Measurements from ENCODE around the gene MCL1.
A peak's percentile ranks its signal among the peaks of the same experiment; 100 is the strongest.

The MCL1 gene

GRCh38 chr1:150552128-150552910 lies 27.1 kb downstream of the MCL1 start:
- Mint-ChIP-seq H3K36me3 (peaks cover 0 to 3% of the 10 kb centered on the region in 2 donors), H3K27ac (peak overlapping the region; percentile 42), H3K27me3 (peaks cover 5 to 7% of the 10 kb centered on the region in 2 donors), H3K4me1 (peaks cover 23 to 48% of the 10 kb centered on the region in 2 donors), H3K4me3 (peak overlapping the region; percentile 41 to 56), H3K9me3 (no peaks in the 10 kb centered on the region)
- DNase-seq = no peak
- peak; percentile 26 to 30 for ATAC-seq (replicated peaks)

GRCh38 chr1:150551784-150552127 lies 27.7 kb downstream of the MCL1 start:
- H3K36me3 Mint-ChIP-seq = peaks cover 0 to 3% of the 10 kb centered on the region in 2 donors
- H3K4me3 Mint-ChIP-seq = peak overlapping the region in 1 of 2 donors; percentile 41
- peaks cover 23 to 48% of the 10 kb centered on the region in 2 donors for H3K4me1 Mint-ChIP-seq
- no peaks in the 10 kb centered on the region for H3K9me3 Mint-ChIP-seq
- DNase-seq (no peak), ATAC-seq (replicated peaks) (no peak)
- H3K27me3 Mint-ChIP-seq = peaks cover 5 to 11% of the 10 kb centered on the region in 2 donors
- H3K27ac Mint-ChIP-seq = peak overlapping the region; percentile 42

GRCh38 chr1:150551051-150551783 lies 28.2 kb downstream of the MCL1 start:
- Mint-ChIP-seq H3K4me3 (no peak overlapping the region), H3K27ac (peak overlapping the region; percentile 38)
- ATAC-seq (replicated peaks) = peak; percentile 12 to 24

GRCh38 chr1:150550222-150551050 lies 29.0 kb downstream of the MCL1 start:
- no peaks in the 10 kb centered on the region for H3K9me3 Mint-ChIP-seq

More at GRCh38 chr1:150551051-150551783, 28.2 kb downstream of the MCL1 start:
- Mint-ChIP-seq H3K36me3 (peaks cover 0 to 3% of the 10 kb centered on the region in 2 donors), H3K9me3 (no peaks in the 10 kb centered on the region), H3K27me3 (peaks cover 5 to 17% of the 10 kb centered on the region in 2 donors), H3K4me1 (peaks cover 23 to 45% of the 10 kb centered on the region in 2 donors)
- no peak for DNase-seq

GRCh38 chr1:150549496-150550221 lies 29.8 kb downstream of the MCL1 start:
- DNase-seq = no peak
- ATAC-seq (replicated peaks) = no peak
- peaks cover 5 to 24% of the 10 kb centered on the region in 2 donors for H3K27me3 Mint-ChIP-seq
- peaks cover 29 to 49% of the 10 kb centered on the region in 2 donors for H3K4me1 Mint-ChIP-seq
- H3K9me3 Mint-ChIP-seq = no peaks in the 10 kb centered on the region
- H3K36me3 Mint-ChIP-seq = peaks cover 0 to 3% of the 10 kb centered on the region in 2 donors
- H3K4me3 Mint-ChIP-seq = peak overlapping the region; percentile 80 to 83
- peak overlapping the region; percentile 79 for H3K27ac Mint-ChIP-seq

More at GRCh38 chr1:150550222-150551050, 29.0 kb downstream of the MCL1 start:
- no peak overlapping the region for H3K4me3 Mint-ChIP-seq
- DNase-seq = no peak
- H3K27ac Mint-ChIP-seq = no peak overlapping the region
- H3K27me3 Mint-ChIP-seq = peaks cover 5 to 22% of the 10 kb centered on the region in 2 donors
- peaks cover 27 to 47% of the 10 kb centered on the region in 2 donors for H3K4me1 Mint-ChIP-seq
- no peak for ATAC-seq (replicated peaks)
- H3K36me3 Mint-ChIP-seq = peaks cover 0 to 3% of the 10 kb centered on the region in 2 donors

- H3K9me3 Mint-ChIP-seq = no peaks in the 10 kb centered on the region
- H3K4me3 Mint-ChIP-seq = peak within 1 kb of the TSS; percentile 80 to 83
- no peaks in the 10 kb centered on the region for H3K36me3 Mint-ChIP-seq
- peaks cover 5 to 24% of the 10 kb centered on the region in 2 donors for H3K27me3 Mint-ChIP-seq
- H3K4me1 Mint-ChIP-seq = peaks cover 29 to 49% of the 10 kb centered on the region in 2 donors
- peak; percentile 37 for DNase-seq
- peak within 1 kb of the TSS; percentile 79 for H3K27ac Mint-ChIP-seq
- ATAC-seq (replicated peaks) = peak; percentile 77 to 79
These were observed 30.5 kb downstream of the MCL1 start, which contains the start of gene ADAMTSL4 for GRCh38 chr1:150548632-150549495. ADAMTSL4 (plus strand) TSS chr1:150549408; CDS start chr1:150552289, 2,881 bp downstream.

- ATAC-seq (replicated peaks) (no peak), DNase-seq (no peak)
- H3K27ac Mint-ChIP-seq = no peak overlapping the region
- H3K4me1 Mint-ChIP-seq = peaks cover 29 to 47% of the 10 kb centered on the region in 2 donors
- no peaks in the 10 kb centered on the region for H3K9me3 Mint-ChIP-seq
- H3K27me3 Mint-ChIP-seq = peaks cover 5 to 24% of the 10 kb centered on the region in 2 donors
- no peaks in the 10 kb centered on the region for H3K36me3 Mint-ChIP-seq
- H3K4me3 Mint-ChIP-seq = peak overlapping the region; percentile 70 to 83
These were observed 31.1 kb downstream of the MCL1 start for GRCh38 chr1:150548324-150548631.

- Mint-ChIP-seq H3K27ac (no peak overlapping the region), H3K4me3 (no peak overlapping the region), H3K27me3 (peaks cover 5 to 24% of the 10 kb centered on the region in 2 donors), H3K9me3 (no peaks in the 10 kb centered on the region), H3K4me1 (peaks cover 19 to 28% of the 10 kb centered on the region in 2 donors), H3K36me3 (no peaks in the 10 kb centered on the region)
- DNase-seq = no peak
- no peak for ATAC-seq (replicated peaks)
These were observed 33.0 kb downstream of the MCL1 start for GRCh38 chr1:150546294-150546937.

- peak overlapping the region; percentile 75 for H3K27ac Mint-ChIP-seq
- no peaks in the 10 kb centered on the region for H3K36me3 Mint-ChIP-seq
- no peak for DNase-seq
- H3K4me3 Mint-ChIP-seq = peak overlapping the region; percentile 44 to 71
- no peaks in the 10 kb centered on the region for H3K9me3 Mint-ChIP-seq
- peaks cover 16 to 20% of the 10 kb centered on the region in 2 donors for H3K4me1 Mint-ChIP-seq
- ATAC-seq (replicated peaks) = peak; percentile 50 to 59
- H3K27me3 Mint-ChIP-seq = peaks cover 5 to 24% of the 10 kb centered on the region in 2 donors
These were observed 33.9 kb downstream of the MCL1 start for GRCh38 chr1:150545486-150546032.

GRCh38 chr1:150544204-150544603 lies 35.2 kb downstream of the MCL1 start:
- no peak overlapping the region for H3K4me3 Mint-ChIP-seq
- no peak for DNase-seq
- H3K36me3 Mint-ChIP-seq = no peaks in the 10 kb centered on the region
- no peaks in the 10 kb centered on the region for H3K9me3 Mint-ChIP-seq
- no peak for ATAC-seq (replicated peaks)
- peaks cover 7 to 9% of the 10 kb centered on the region in 2 donors for H3K4me1 Mint-ChIP-seq
- peaks cover 0 to 17% of the 10 kb centered on the region in 2 donors for H3K27me3 Mint-ChIP-seq
- no peak overlapping the region for H3K27ac Mint-ChIP-seq

GRCh38 chr1:150543500-150544143 lies 35.8 kb downstream of the MCL1 start:
- Mint-ChIP-seq H3K9me3 (no peaks in the 10 kb centered on the region), H3K4me3 (no peak overlapping the region), H3K27me3 (peaks cover 0 to 17% of the 10 kb centered on the region in 2 donors), H3K27ac (no peak overlapping the region), H3K4me1 (peaks cover 7 to 9% of the 10 kb centered on the region in 2 donors), H3K36me3 (no peaks in the 10 kb centered on the region)
- ATAC-seq (replicated peaks) (no peak), DNase-seq (no peak)

Measured in stimulated activated naive B cell treated with anti-CD40 and anti-IgM and Interleukin-4, amounts not matched to agents 10 μg/mL and 1 μg/mL and 100 μg/mL, for 72 hours (primary cell).